Measurements from ENCODE around the gene ZNF532. TPM values are rescaled to one million over a fixed set of nuclear protein-coding genes. Genes with fewer than 3 reads are reported as not detected.

The ZNF532 gene
- polyA plus RNA-seq, 1 experiment = 75.3 TPM

DNA sequence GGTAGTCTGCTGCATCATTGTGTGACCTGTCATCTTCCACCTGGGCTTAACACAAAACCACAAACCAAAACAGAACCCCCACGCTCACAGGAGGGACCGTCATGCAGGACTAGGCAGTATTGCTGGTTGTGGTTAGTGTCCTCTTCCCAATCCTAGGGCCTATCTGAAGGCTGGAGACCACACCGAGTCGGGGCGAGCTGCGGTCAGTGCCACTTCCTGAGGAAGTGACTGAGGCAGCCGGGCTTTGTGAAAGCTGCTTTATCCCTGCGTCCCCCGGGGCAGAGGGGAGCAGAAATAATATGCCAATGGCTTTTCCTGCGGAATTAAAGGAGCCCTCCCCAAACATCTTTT lies 22.9 kb downstream of the ZNF532 start:
- no peak for TF ChIP-seq CTCF (IDR thresholded peaks at IDR 0.05; ENCODE audit: insufficient read depth, low read depth, low read length)
- CTCF ChIA-PET = no interaction called here
- H3K36me3 ChIP-seq (ENCODE audit: control insufficient read depth, insufficient read depth, low read length) = peaks cover 2% of the 10 kb centered on the region
- H3K4me3 ChIP-seq (ENCODE audit: low read depth, low read length) = no peak overlapping the region
- no peaks in the 10 kb centered on the region for H3K27me3 ChIP-seq (ENCODE audit: control insufficient read depth, insufficient read depth, low read length)
- POLR2A ChIA-PET = no interaction called here
- no peak for DNase-seq (ENCODE audit: low read depth)

DNA sequence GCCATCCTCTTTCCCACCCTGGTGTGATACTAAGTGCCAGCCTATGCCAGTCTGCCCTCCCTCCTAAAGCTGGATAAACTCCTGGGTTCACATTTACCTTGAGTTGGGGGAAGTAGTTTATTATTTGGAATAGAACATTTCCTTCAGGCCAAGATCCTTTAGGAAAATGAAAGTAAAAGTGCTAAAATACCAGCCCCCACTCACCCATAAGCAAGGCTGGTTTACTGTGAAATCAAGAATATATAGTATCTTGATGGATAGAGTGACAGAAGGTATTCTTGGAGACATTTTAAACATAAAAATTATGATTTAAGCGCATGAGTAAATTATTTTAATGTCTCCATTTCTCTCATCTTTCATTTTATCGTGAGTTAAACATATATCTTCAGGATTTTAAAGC lies 27.1 kb downstream of the ZNF532 start:
- TF ChIP-seq CTCF (IDR thresholded peaks at IDR 0.05; ENCODE audit: insufficient read depth, low read depth, low read length) = no peak
- no peak for DNase-seq (ENCODE audit: low read depth)
- Histone ChIP-seq H3K4me3 (ENCODE audit: low read depth, low read length) (no peak overlapping the region), H3K27me3 (ENCODE audit: control insufficient read depth, insufficient read depth, low read length) (no peaks in the 10 kb centered on the region), H3K36me3 (ENCODE audit: control insufficient read depth, insufficient read depth, low read length) (peaks cover 2% of the 10 kb centered on the region)
- CTCF ChIA-PET = no interaction called here
- POLR2A ChIA-PET = no interaction called here

- Histone ChIP-seq H3K27me3 (ENCODE audit: control insufficient read depth, insufficient read depth, low read length) (no peaks in the 10 kb centered on the region), H3K36me3 (ENCODE audit: control insufficient read depth, insufficient read depth, low read length) (peaks cover 1% of the 10 kb centered on the region), H3K4me3 (ENCODE audit: low read depth, low read length) (no peak overlapping the region)
- CTCF ChIA-PET = no interaction called here
- POLR2A ChIA-PET = no interaction called here
- no peak for TF ChIP-seq CTCF (IDR thresholded peaks at IDR 0.05; ENCODE audit: insufficient read depth, low read depth, low read length)
- no peak for DNase-seq (ENCODE audit: low read depth)
Measured at GRCh38 chr18:58892488-58892887, 27.8 kb downstream of the ZNF532 start.

GRCh38 chr18:58893388-58894099 lies 28.9 kb downstream of the ZNF532 start:
- POLR2A ChIA-PET = no interaction called here
- Histone ChIP-seq H3K4me3 (ENCODE audit: low read depth, low read length) (no peak overlapping the region), H3K27me3 (ENCODE audit: control insufficient read depth, insufficient read depth, low read length) (no peaks in the 10 kb centered on the region), H3K36me3 (ENCODE audit: control insufficient read depth, insufficient read depth, low read length) (peaks cover 1% of the 10 kb centered on the region; the same call in 1 of the 2 replicates)
- no peak for DNase-seq (ENCODE audit: low read depth)
- CTCF ChIA-PET = no interaction called here
- TF ChIP-seq CTCF (IDR thresholded peaks at IDR 0.05; ENCODE audit: insufficient read depth, low read depth, low read length) = no peak

DNA sequence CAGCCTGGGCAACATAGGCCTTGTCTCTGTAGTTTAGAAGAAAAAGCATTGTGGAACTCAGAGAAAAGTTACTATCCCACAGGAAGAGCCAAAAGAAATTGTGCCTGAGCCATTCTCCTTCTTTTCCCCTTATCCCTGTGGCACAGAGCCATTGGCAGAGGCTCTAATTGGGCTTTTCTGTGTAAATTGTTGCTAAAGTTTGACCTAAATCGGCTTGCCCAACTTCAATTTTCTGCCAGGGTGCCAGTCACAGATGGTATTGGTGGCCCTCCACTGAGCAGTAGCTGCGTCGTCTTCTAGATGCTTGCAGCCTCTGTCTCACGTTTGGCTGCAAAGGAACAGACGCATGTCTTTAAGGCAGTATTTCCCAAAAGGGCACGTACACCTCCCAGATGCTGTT lies 30.3 kb downstream of the ZNF532 start:
- no peak for TF ChIP-seq CTCF (IDR thresholded peaks at IDR 0.05; ENCODE audit: insufficient read depth, low read depth, low read length)
- Histone ChIP-seq H3K27me3 (ENCODE audit: control insufficient read depth, insufficient read depth, low read length) (no peaks in the 10 kb centered on the region), H3K36me3 (ENCODE audit: control insufficient read depth, insufficient read depth, low read length) (peaks cover 2% of the 10 kb centered on the region; the same call in 1 of the 2 replicates), H3K4me3 (ENCODE audit: low read depth, low read length) (no peak overlapping the region)
- DNase-seq (ENCODE audit: low read depth) = no peak
- POLR2A ChIA-PET = no interaction called here
- CTCF ChIA-PET = interaction anchor here (1.1 kb wide), 1 partner anchor 10 kb away, joined by 3 read pairs; no protein-coding TSS in a partner anchor
